SH-SY5Y (cell line): ENCODE measurements around the gene IQCN.

Source experiments
- GATA2 ChIP-seq: IDR thresholded peaks from 2 replicates; pipeline ENCODE4 v1.6.1; 2011; ENCODE audit warnings: mild to moderate bottlenecking, low read depth, low read length
- GATA3 ChIP-seq: IDR thresholded peaks from 2 replicates; pipeline ENCODE4 v1.6.1; 2011; ENCODE audit warnings: low read depth, mild to moderate bottlenecking, low read length, moderate library complexity

GRCh38 chr19:18254546-18255503, 19.4 kb downstream of the IQCN start:
- TF ChIP-seq GATA2 (no peak), GATA3 (no peak)
